BLaER1 treated with 17β-estradiol and CSF1 and Interleukin-3, amounts not matched to agents 10 nM and 100 nM (cell line): ENCODE results near the gene RAB44.

Source experiments
- H3K27ac ChIP-seq, 11 experiments: shearing (Covaris generic); formaldehyde crosslinking; 2 replicates each; pipeline ENCODE4 v1.8.1; 2022
- H3K27me3 ChIP-seq, 11 experiments: shearing (Covaris generic); formaldehyde crosslinking; 2 replicates each; pipeline ENCODE4 v1.8.1; 2022
- H3K36me3 ChIP-seq, 11 experiments: shearing (Covaris generic); formaldehyde crosslinking; 2 replicates each; pipeline ENCODE4 v1.8.1; 2022
- H3K4me1 ChIP-seq, 10 experiments: shearing (Covaris generic); formaldehyde crosslinking; 2 replicates each; pipeline ENCODE4 v1.8.1; 2022
- H3K4me2 ChIP-seq, 11 experiments: shearing (Covaris generic); formaldehyde crosslinking; 2 replicates each; pipeline ENCODE4 v1.8.1; 2022
- H3K4me3 ChIP-seq, 10 experiments: shearing (Covaris generic); formaldehyde crosslinking; 2 replicates each; pipeline ENCODE4 v1.8.1; 2022
- H3K9ac ChIP-seq, 11 experiments: shearing (Covaris generic); formaldehyde crosslinking; 2 replicates each; pipeline ENCODE4 v1.8.1; 2022
- H3K9me3 ChIP-seq, 11 experiments: shearing (Covaris generic); formaldehyde crosslinking; replicated peaks in 1 of 11; 2 replicates each; pipeline ENCODE4 v1.8.1; 2022
- H4K20me1 ChIP-seq, 11 experiments: shearing (Covaris generic); formaldehyde crosslinking; 2 replicates each; pipeline ENCODE4 v1.8.1; 2022
- Cebpa-rat ChIP-seq, 11 experiments: shearing (Covaris generic); IDR thresholded peaks; 2 replicates each; pipeline ENCODE4 v1.8.1; 2022

Gene RAB44

DNA sequence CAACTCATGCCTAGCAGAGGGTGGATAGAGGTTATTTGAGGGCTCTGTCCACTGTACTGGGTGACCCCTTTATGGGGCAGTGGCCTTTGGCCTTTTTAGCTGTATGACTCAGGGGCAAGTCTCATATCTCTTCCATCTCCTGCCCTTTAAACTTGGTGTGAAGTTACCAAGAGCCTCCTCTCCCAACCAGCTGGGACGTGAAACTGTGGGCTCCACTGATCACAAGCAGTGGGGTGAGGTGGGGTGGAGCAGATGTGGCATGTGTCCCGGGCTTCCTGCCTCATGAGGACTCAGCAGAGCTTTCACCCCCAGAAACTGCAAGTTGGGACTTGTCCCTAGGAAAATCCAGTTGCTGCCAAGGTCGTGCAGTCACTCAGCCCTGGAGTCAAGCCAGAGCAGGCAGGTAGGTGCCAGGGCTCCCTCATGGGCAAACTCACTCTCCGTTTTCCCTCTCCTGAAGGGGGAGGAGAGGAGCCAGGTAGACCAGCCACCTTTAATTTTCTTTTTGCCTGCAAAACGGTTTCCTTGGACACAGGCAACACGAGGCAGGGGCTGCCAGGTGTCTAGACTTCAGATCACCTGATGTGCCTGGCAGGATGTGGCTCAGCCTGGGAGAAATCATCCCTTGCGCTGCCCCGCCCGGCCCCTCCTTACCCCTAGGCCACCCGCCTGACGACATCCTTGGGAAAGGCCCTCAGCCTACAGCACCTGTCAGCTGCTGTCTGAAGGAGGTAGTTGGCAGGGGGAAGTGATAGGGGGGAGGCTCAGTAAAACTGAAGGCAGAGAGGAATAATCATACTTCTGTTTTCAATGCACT, 15.1 kb upstream of the RAB44 start:
- peak overlapping the region; percentile 84 to 99 (median 95) for H3K9ac ChIP-seq
- H4K20me1 ChIP-seq: peaks cover 85 to 90% (median 88%) of the 10 kb centered on the region in 11 experiments
- H3K4me3 ChIP-seq: peak overlapping the region; percentile 79 to 100 (median 94)
- H3K27me3 ChIP-seq: no peaks in the 10 kb centered on the region
- H3K4me1 ChIP-seq: peaks cover 57 to 69% (median 65%) of the 10 kb centered on the region in 10 experiments
- TF ChIP-seq Cebpa-rat (IDR thresholded peaks at IDR 0.05): no peak
- H3K9me3 ChIP-seq: no peaks in the 10 kb centered on the region
- peaks cover 64 to 86% (median 76%) of the 10 kb centered on the region in 11 experiments for H3K36me3 ChIP-seq
- peak overlapping the region; percentile 40 to 99 (median 92); a peak in 21 of 22 replicates for H3K27ac ChIP-seq
- peak overlapping the region; percentile 86 to 98 (median 95) for H3K4me2 ChIP-seq

DNA sequence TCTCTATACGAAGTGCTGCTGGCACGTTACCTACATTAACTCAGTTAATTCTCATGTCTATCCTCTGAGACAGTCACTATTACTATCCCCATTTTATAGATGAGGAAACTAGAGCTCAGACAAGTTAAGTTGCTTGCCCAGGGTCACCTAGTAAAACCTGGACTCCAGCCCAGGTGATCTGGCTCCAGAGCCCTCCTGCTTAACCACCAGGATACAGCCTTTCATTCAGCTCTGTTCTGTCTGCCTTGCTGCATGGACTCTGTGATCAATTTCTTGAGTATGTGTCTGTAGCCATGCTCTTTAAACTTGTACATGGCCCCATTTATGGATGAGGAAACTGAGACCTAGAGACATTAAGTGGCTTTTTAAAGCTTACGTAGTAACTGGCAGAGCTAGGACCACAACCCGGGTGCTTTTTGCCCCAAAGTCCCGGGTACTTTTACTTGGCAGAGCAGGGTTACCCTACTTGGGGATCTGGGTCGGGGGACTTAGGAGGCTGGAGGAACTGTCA, 14.4 kb upstream of the RAB44 start:
- TF ChIP-seq Cebpa-rat (IDR thresholded peaks at IDR 0.05): no peak
- Histone ChIP-seq H3K4me3 (peak overlapping the region in 9 of 10 experiments; percentile 79 to 100 (median 94); a peak in 16 of 20 replicates), H3K9ac (peak overlapping the region; percentile 84 to 99 (median 95); a peak in 20 of 22 replicates), H3K27ac (peak overlapping the region in 10 of 11 experiments; percentile 64 to 99 (median 93); a peak in 20 of 22 replicates), H3K27me3 (no peaks in the 10 kb centered on the region), H3K4me1 (peaks cover 50 to 63% (median 58%) of the 10 kb centered on the region in 10 experiments), H4K20me1 (peaks cover 92 to 97% (median 95%) of the 10 kb centered on the region in 11 experiments), H3K36me3 (peaks cover 70 to 87% (median 82%) of the 10 kb centered on the region in 11 experiments), H3K4me2 (peak overlapping the region; percentile 86 to 98 (median 95)), H3K9me3 (no peaks in the 10 kb centered on the region)

DNA sequence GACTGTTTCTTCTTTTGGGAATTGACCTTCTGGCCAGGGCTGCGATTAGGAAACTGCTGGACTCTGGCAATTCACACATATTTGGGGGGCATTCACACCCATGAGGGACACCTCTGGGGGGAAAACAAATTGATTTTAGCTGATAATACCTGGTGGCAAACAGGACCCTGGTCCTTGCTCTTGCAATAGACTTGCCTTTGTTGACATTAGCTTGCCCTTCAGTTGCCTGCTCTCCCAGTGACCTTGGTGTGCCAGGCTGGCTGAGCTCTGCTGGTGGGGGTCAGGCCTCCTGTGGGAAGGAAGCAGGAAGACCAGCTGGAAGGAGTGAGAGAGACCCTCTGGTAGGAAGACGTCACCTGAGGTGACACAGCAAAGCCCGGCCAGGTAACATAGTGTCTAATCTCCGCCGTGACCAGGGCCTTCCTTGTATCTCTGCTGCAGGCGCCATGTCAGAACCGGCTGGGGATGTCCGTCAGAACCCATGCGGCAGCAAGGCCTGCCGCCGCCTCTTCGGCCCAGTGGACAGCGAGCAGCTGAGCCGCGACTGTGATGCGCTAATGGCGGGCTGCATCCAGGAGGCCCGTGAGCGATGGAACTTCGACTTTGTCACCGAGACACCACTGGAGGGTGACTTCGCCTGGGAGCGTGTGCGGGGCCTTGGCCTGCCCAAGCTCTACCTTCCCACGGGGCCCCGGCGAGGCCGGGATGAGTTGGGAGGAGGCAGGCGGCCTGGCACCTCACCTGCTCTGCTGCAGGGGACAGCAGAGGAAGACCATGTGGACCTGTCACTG, 13.8 kb upstream of the RAB44 start:
- no peak for TF ChIP-seq Cebpa-rat (IDR thresholded peaks at IDR 0.05)
- H3K27me3 ChIP-seq: no peaks in the 10 kb centered on the region
- peak overlapping the region; percentile 84 to 99 (median 95); a peak in 19 of 22 replicates for H3K9ac ChIP-seq
- H4K20me1 ChIP-seq: peaks cover 91 to 99% (median 98%) of the 10 kb centered on the region in 11 experiments
- H3K4me3 ChIP-seq: peak overlapping the region in 6 of 10 experiments; percentile 21 to 100 (median 95); a peak in 12 of 20 replicates
- H3K36me3 ChIP-seq: peaks cover 70 to 85% (median 82%) of the 10 kb centered on the region in 11 experiments
- H3K27ac ChIP-seq: peak overlapping the region in 10 of 11 experiments; percentile 64 to 99 (median 93); a peak in 18 of 22 replicates
- no peaks in the 10 kb centered on the region for H3K9me3 ChIP-seq
- peak overlapping the region; percentile 86 to 98 (median 95) for H3K4me2 ChIP-seq
- H3K4me1 ChIP-seq: peaks cover 50 to 60% (median 57%) of the 10 kb centered on the region in 10 experiments

DNA sequence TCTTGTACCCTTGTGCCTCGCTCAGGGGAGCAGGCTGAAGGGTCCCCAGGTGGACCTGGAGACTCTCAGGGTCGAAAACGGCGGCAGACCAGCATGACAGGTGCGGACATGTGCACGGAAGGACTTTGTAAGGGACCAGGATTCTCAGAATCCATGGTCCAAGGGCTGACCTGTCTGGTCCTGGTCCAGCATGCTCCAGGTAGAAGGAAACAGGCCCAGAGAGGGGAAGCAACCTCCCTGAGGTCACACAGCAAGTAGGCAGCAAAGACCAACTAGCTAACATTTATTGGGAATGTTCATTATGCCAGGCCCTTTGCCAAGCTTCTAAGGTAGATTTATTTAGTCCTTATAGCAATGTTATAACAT, 13.2 kb upstream of the RAB44 start:
- peak overlapping the region; percentile 13 to 99 (median 95); a peak in 15 of 22 replicates for H3K9ac ChIP-seq
- no peaks in the 10 kb centered on the region for H3K9me3 ChIP-seq
- peaks cover 86 to 99% (median 96%) of the 10 kb centered on the region in 11 experiments for H4K20me1 ChIP-seq
- H3K4me2 ChIP-seq: peak overlapping the region; percentile 86 to 98 (median 95)
- no peaks in the 10 kb centered on the region for H3K27me3 ChIP-seq
- TF ChIP-seq Cebpa-rat (IDR thresholded peaks at IDR 0.05): no peak
- peaks cover 50 to 60% (median 57%) of the 10 kb centered on the region in 10 experiments for H3K4me1 ChIP-seq
- H3K36me3 ChIP-seq: peaks cover 64 to 82% (median 77%) of the 10 kb centered on the region in 11 experiments
- H3K4me3 ChIP-seq: peak overlapping the region in 5 of 10 experiments; percentile 5 to 100 (median 45); a peak in 9 of 20 replicates
- H3K27ac ChIP-seq: peak overlapping the region in 9 of 11 experiments; percentile 64 to 99 (median 94); a peak in 15 of 22 replicates

DNA sequence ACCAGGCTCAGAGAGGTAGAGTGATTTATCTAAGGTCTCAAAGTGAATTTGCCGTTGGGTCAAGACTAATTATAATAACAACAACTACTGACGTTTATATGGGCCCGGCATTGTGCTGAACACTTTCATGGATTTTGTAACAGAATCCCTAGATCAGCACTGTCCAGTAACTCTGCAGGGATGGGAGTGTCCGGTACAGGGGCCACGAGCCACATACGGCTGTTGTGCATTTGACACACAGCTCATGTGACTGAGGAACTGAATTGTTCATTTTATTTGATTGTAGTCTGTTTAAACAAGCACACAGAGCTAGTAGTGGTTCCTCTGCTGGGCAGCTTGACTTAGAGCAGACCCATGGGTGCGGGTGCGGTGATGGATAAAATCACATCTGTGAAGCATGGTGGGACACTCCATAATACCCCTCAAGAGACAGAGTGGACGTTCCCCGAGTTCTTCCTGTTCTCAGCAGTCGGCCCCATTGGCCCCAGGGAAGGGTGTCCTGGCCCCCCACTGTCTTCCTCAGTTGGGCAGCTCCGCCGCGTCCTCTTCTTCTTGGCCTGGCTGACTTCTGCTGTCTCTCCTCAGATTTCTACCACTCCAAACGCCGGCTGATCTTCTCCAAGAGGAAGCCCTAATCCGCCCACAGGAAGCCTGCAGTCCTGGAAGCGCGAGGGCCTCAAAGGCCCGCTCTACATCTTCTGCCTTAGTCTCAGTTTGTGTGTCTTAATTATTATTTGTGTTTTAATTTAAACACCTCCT, 12.3 kb upstream of the RAB44 start:
- Histone ChIP-seq H3K9me3 (no peaks in the 10 kb centered on the region), H3K36me3 (peaks cover 63 to 78% (median 72%) of the 10 kb centered on the region in 11 experiments), H3K9ac (peak overlapping the region; percentile 10 to 99 (median 93); a peak in 19 of 22 replicates), H3K4me1 (peaks cover 50 to 63% (median 58%) of the 10 kb centered on the region in 10 experiments), H3K4me2 (peak overlapping the region; percentile 86 to 98 (median 95)), H3K27ac (peak overlapping the region; percentile 24 to 96 (median 51); a peak in 20 of 22 replicates), H4K20me1 (peaks cover 82 to 99% (median 97%) of the 10 kb centered on the region in 11 experiments), H3K4me3 (peak overlapping the region in 4 of 10 experiments; percentile 9 to 100 (median 33); a peak in 5 of 20 replicates), H3K27me3 (no peaks in the 10 kb centered on the region)
- TF ChIP-seq Cebpa-rat (IDR thresholded peaks at IDR 0.05): no peak

DNA sequence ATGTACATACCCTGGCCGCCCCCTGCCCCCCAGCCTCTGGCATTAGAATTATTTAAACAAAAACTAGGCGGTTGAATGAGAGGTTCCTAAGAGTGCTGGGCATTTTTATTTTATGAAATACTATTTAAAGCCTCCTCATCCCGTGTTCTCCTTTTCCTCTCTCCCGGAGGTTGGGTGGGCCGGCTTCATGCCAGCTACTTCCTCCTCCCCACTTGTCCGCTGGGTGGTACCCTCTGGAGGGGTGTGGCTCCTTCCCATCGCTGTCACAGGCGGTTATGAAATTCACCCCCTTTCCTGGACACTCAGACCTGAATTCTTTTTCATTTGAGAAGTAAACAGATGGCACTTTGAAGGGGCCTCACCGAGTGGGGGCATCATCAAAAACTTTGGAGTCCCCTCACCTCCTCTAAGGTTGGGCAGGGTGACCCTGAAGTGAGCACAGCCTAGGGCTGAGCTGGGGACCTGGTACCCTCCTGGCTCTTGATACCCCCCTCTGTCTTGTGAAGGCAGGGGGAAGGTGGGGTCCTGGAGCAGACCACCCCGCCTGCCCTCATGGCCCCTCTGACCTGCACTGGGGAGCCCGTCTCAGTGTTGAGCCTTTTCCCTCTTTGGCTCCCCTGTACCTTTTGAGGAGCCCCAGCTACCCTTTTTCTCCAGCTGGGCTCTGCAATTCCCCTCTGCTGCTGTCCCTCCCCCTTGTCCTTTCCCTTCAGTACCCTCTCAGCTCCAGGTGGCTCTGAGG, 11.5 kb upstream of the RAB44 start:
- H3K36me3 ChIP-seq: peaks cover 56 to 71% (median 67%) of the 10 kb centered on the region in 11 experiments

More for the DNA sequence above, 11.5 kb upstream of the RAB44 start:
- Histone ChIP-seq H3K27me3 (no peaks in the 10 kb centered on the region), H3K27ac (peak overlapping the region; percentile 24 to 96 (median 51); a peak in 19 of 22 replicates), H3K9ac (peak overlapping the region in 9 of 11 experiments; percentile 10 to 98 (median 93); a peak in 12 of 22 replicates), H3K4me1 (peaks cover 51 to 68% (median 63%) of the 10 kb centered on the region in 10 experiments), H3K4me3 (peak overlapping the region in 2 of 10 experiments; percentile 21 to 100; a peak in 1 of 20 replicates), H3K4me2 (peak overlapping the region; percentile 86 to 98 (median 95)), H4K20me1 (peaks cover 75 to 99% (median 96%) of the 10 kb centered on the region in 11 experiments), H3K9me3 (no peaks in the 10 kb centered on the region)
- TF ChIP-seq Cebpa-rat (IDR thresholded peaks at IDR 0.05): no peak
